ENCODE results near the gene SPATA16.
"Not testable (repeated sequence)": the region's sequence is repeated elsewhere in the genome, so short reads cannot be mapped to it uniquely, and the experiment has no call there.

SPATA16 gene

GRCh38 chr3:173001622-173002021 lies 139.4 kb downstream of the SPATA16 start:
- DNase-seq, result no peak

- DNase-seq, result no peak
These were observed 140.5 kb downstream of the SPATA16 start for GRCh38 chr3:173000553-173000952.

GRCh38 chr3:172993412-172993811 lies 147.6 kb downstream of the SPATA16 start:
- no peak for DNase-seq

GRCh38 chr3:172991424-172991996 lies 149.5 kb downstream of the SPATA16 start:
- no peak for DNase-seq

GRCh38 chr3:172989373-172989772 lies 151.7 kb downstream of the SPATA16 start:
- DNase-seq, result no peak

GRCh38 chr3:172987273-172987672 lies 153.8 kb downstream of the SPATA16 start:
- no peak for DNase-seq

- DNase-seq, result no peak
These were observed 156.1 kb downstream of the SPATA16 start for GRCh38 chr3:172984914-172985313.

GRCh38 chr3:172982736-172983364 lies 158.2 kb downstream of the SPATA16 start:
- DNase-seq, result no peak

GRCh38 chr3:172981407-172981983 lies 159.5 kb downstream of the SPATA16 start:
- no peak for DNase-seq

GRCh38 chr3:172980849-172981248 lies 160.2 kb downstream of the SPATA16 start:
- DNase-seq, result no peak

GRCh38 chr3:172977696-172978095 lies 163.3 kb downstream of the SPATA16 start:
- DNase-seq, result no peak

GRCh38 chr3:172974969-172975368 lies 166.1 kb downstream of the SPATA16 start:
- no peak for DNase-seq

GRCh38 chr3:172973799-172974198 lies 167.2 kb downstream of the SPATA16 start:
- no peak for DNase-seq

- no peak for DNase-seq
These were observed 168.3 kb downstream of the SPATA16 start for GRCh38 chr3:172972717-172973116.

- DNase-seq, result no peak
These were observed 169.0 kb downstream of the SPATA16 start for GRCh38 chr3:172972067-172972466.

GRCh38 chr3:172968646-172969045 lies 172.4 kb downstream of the SPATA16 start:
- DNase-seq, result no peak

GRCh38 chr3:172965256-172965655 lies 175.8 kb downstream of the SPATA16 start:
- no peak for DNase-seq

- not testable (repeated sequence) for DNase-seq
These were observed 180.3 kb downstream of the SPATA16 start for GRCh38 chr3:172960626-172961182.

- DNase-seq, result no peak
These were observed 182.5 kb downstream of the SPATA16 start for GRCh38 chr3:172958565-172958964.

GRCh38 chr3:172953571-172953970 lies 187.5 kb downstream of the SPATA16 start:
- no peak for DNase-seq

- DNase-seq, result no peak
These were observed 189.5 kb downstream of the SPATA16 start for GRCh38 chr3:172951511-172951910.

- no peak for DNase-seq
These were observed 195.0 kb downstream of the SPATA16 start for GRCh38 chr3:172946061-172946460.

GRCh38 chr3:172939651-172940293 lies 201.3 kb downstream of the SPATA16 start:
- no peak for DNase-seq

GRCh38 chr3:172938788-172939187 lies 202.2 kb downstream of the SPATA16 start:
- DNase-seq, result no peak
